HepG2 (cell line): Measurements from ENCODE around the gene NAPSA. TPM values are rescaled to one million over a fixed set of nuclear protein-coding genes. Genes with fewer than 3 reads are reported as not detected.
A peak's percentile ranks its signal among the peaks of the same experiment; 100 is the strongest.

Source experiments
- CTCF ChIP-seq: sonication (generic); formaldehyde crosslinking; IDR thresholded peaks from 2 replicates; pipeline ENCODE4 v1.5.0; 2020; ENCODE audit warnings: mild to moderate bottlenecking, missing genetic modification reagents, moderate library complexity
- HNRNPH1 ChIP-seq: fragments of 200-400 bp; formaldehyde crosslinking; optimal IDR thresholded peaks from 2 replicates; pipeline ENCODE3; 2017; ENCODE audit warnings: mild to moderate bottlenecking, low read depth, low read length
- JDP2 ChIP-seq: sonication (generic); formaldehyde crosslinking; IDR thresholded peaks from 2 replicates; pipeline ENCODE4 v1.8.1; 2022; ENCODE audit warnings: missing genetic modification reagents, borderline replicate concordance
- SATB2 ChIP-seq: sonication (generic); formaldehyde crosslinking; IDR thresholded peaks from 2 replicates; pipeline ENCODE4 v1.5.0; 2020; ENCODE audit warnings: missing genetic modification reagents
- SIN3B ChIP-seq: fragments of 150-350 bp; IDR thresholded peaks from 2 replicates; pipeline ENCODE4 v1.6.1; 2014; ENCODE audit warnings: low read length
- TEAD2 ChIP-seq: sonication (generic); formaldehyde crosslinking; IDR thresholded peaks from 2 replicates; pipeline ENCODE4 v1.9.0; 2021; ENCODE audit warnings: missing genetic modification reagents
- TFAP4 ChIP-seq: sonication (generic); IDR thresholded peaks from 2 replicates; pipeline ENCODE4 v1.6.1; 2016; ENCODE audit warnings: low read depth, borderline replicate concordance
- THAP8 ChIP-seq: sonication (generic); formaldehyde crosslinking; IDR thresholded peaks from 2 replicates; pipeline ENCODE4 v1.5.1; 2020; ENCODE audit warnings: missing genetic modification reagents, mild to moderate bottlenecking, borderline replicate concordance
- TRIM22 ChIP-seq: fragments of 450-650 bp; IDR thresholded peaks from 2 replicates; pipeline ENCODE4 v1.6.1; 2017
- ZBTB49 ChIP-seq: sonication (generic); formaldehyde crosslinking; IDR thresholded peaks from 2 replicates; pipeline ENCODE4 v1.4.0; 2020; ENCODE audit warnings: missing genetic modification reagents, borderline replicate concordance
- ZNF124 ChIP-seq: sonication (generic); formaldehyde crosslinking; IDR thresholded peaks from 2 replicates; pipeline ENCODE4 v1.4.0; 2020; ENCODE audit warnings: missing genetic modification reagents
- ZNF180 ChIP-seq: sonication (generic); formaldehyde crosslinking; IDR thresholded peaks from 2 replicates; pipeline ENCODE4 v1.4.0; 2020; ENCODE audit warnings: low read depth, missing genetic modification reagents, borderline replicate concordance
- ZNF354B ChIP-seq: sonication (generic); formaldehyde crosslinking; IDR thresholded peaks from 2 replicates; pipeline ENCODE4 v1.8.0; 2022; ENCODE audit warnings: mild to moderate bottlenecking, missing genetic modification reagents
- ZNF414 ChIP-seq: sonication (generic); formaldehyde crosslinking; IDR thresholded peaks from 2 replicates; pipeline ENCODE4 v1.5.0; 2020; ENCODE audit warnings: missing genetic modification reagents
- ZNF468 ChIP-seq: sonication (generic); formaldehyde crosslinking; IDR thresholded peaks from 2 replicates; pipeline ENCODE4 v1.8.0; 2022; ENCODE audit warnings: mild to moderate bottlenecking, moderate library complexity, missing genetic modification reagents
- ZNF503 ChIP-seq: sonication (generic); formaldehyde crosslinking; IDR thresholded peaks from 2 replicates; pipeline ENCODE4 v1.4.0; 2020; ENCODE audit warnings: missing genetic modification reagents
- ZNF816 ChIP-seq: sonication (generic); formaldehyde crosslinking; IDR thresholded peaks from 2 replicates; pipeline ENCODE4 v1.8.0; 2022; ENCODE audit warnings: missing genetic modification reagents, mild to moderate bottlenecking, borderline replicate concordance
- ZNF891 ChIP-seq: sonication (generic); formaldehyde crosslinking; IDR thresholded peaks from 2 replicates; pipeline ENCODE4 v1.5.0; 2020; ENCODE audit warnings: mild to moderate bottlenecking, missing genetic modification reagents
- ZZZ3 ChIP-seq: sonication (generic); formaldehyde crosslinking; IDR thresholded peaks from 2 replicates; pipeline ENCODE4 v1.4.0; 2020; ENCODE audit warnings: missing genetic modification reagents, mild to moderate bottlenecking, borderline replicate concordance
- polyA plus RNA-seq, 8 experiments: library from polyadenylated mRNA; depleted of rRNA in 3 of 8; stranded (reverse) in 7 of 8; unstranded in 1 of 8; fragments of >200 nt; fragmentation: Illumina TruSeq in 4 of 8; extraction: Trizol in 4 of 8; gene quantifications; 2 replicates each; pipeline versions ENCODE4 v1.2.1 to v1.2.3, GENCODE V29; 2011 to 2016; ENCODE audit warnings: low read depth in 4 of 8, missing spikeins in 1 of 8, mixed read lengths in 1 of 8; ENCODE audit not compliant: insufficient read depth in 1 of 8
- total RNA-seq, 5 experiments: library from RNA; depleted of rRNA; stranded (reverse); fragments of >200 nt; fragmentation: Illumina TruSeq; extraction: Trizol; gene quantifications; 2 replicates each; pipeline ENCODE4 v1.2.3, GENCODE V29; 2016; ENCODE audit warnings: low read depth in 1 of 5

NAPSA gene
- total and polyA plus RNA-seq, 2 of the 13 experiments (the other 11 are each of a cell fraction or from before 2014, with no cell fraction given): not detected

GRCh38 chr19:50383852-50384684, 18.6 kb upstream of the NAPSA start, which contains the start of gene POLD1 (continued):
- TF ChIP-seq ZNF124 (CRISPR knock-in tag) (no peak), CTCF (CRISPR knock-in tag) (peak; percentile 7; the same call in 1 of the 2 replicates), ZNF891 (CRISPR knock-in tag) (no peak), ZZZ3 (peak; percentile 82; the same call in 1 of the 2 replicates), ZNF180 (no peak), ZBTB49 (CRISPR knock-in tag) (no peak), SATB2 (CRISPR knock-in tag) (no peak), ZNF503 (0 out of 2 replicates have a peak, but pooled peaks have one; percentile 36), TFAP4 (peak; percentile 65), ZNF354B (CRISPR knock-in tag) (no peak), THAP8 (no peak), HNRNPH1 (peak; percentile 21), ZNF468 (CRISPR knock-in tag) (no peak), JDP2 (no peak), TRIM22 (no peak), ZNF816 (CRISPR knock-in tag) (peak; percentile 91; the same call in 1 of the 2 replicates), ZNF414 (no peak), TEAD2 (CRISPR knock-in tag) (no peak), SIN3B (peak; percentile 43; the same call in 1 of the 2 replicates)
